AG08395 (cell line): Measurements from ENCODE around the gene WNT9A.

Source experiments
- DNase-seq: peaks from one replicate; pipeline ENCODE4 v3.0.0; 2012; ENCODE audit warnings: mixed read lengths, low spot score

WNT9A gene

GRCh38 chr1:227924168-227924832, 23.4 kb downstream of the WNT9A start:
- no peak for DNase-seq

- DNase-seq: no peak
Measured at GRCh38 chr1:227923353-227924167, 24.2 kb downstream of the WNT9A start.

GRCh38 chr1:227922501-227923352, 25.0 kb downstream of the WNT9A start:
- DNase-seq: no peak

- no peak for DNase-seq
Measured at GRCh38 chr1:227921461-227922185, 26.1 kb downstream of the WNT9A start.

GRCh38 chr1:227920896-227921295, 26.8 kb downstream of the WNT9A start:
- DNase-seq: no peak

- no peak for DNase-seq
Measured at GRCh38 chr1:227920426-227920825, 27.3 kb downstream of the WNT9A start.

- DNase-seq: no peak
Measured at GRCh38 chr1:227919906-227920305, 27.8 kb downstream of the WNT9A start.

- DNase-seq: no peak
Measured at GRCh38 chr1:227918736-227919135, 29.0 kb downstream of the WNT9A start.

- DNase-seq: no peak
Measured at GRCh38 chr1:227918083-227918700, 29.5 kb downstream of the WNT9A start.

GRCh38 chr1:227917081-227917950, 30.4 kb downstream of the WNT9A start:
- DNase-seq: no peak

- no peak for DNase-seq
Measured at GRCh38 chr1:227916655-227917054, 31.1 kb downstream of the WNT9A start.

- no peak for DNase-seq
Measured at GRCh38 chr1:227915564-227916553, 31.9 kb downstream of the WNT9A start.

- DNase-seq: no peak
Measured at GRCh38 chr1:227914801-227915563, 32.8 kb downstream of the WNT9A start.

- no peak for DNase-seq
Measured at GRCh38 chr1:227913764-227914721, 33.7 kb downstream of the WNT9A start.

- DNase-seq: no peak
Measured at GRCh38 chr1:227913396-227913763, 34.4 kb downstream of the WNT9A start.

GRCh38 chr1:227912866-227913265, 34.9 kb downstream of the WNT9A start:
- no peak for DNase-seq

- DNase-seq: no peak
Measured at GRCh38 chr1:227911376-227911775, 36.4 kb downstream of the WNT9A start.
